Osteoblast (primary cell): ENCODE measurements around the gene RBM20. TPM values are rescaled to one million over a fixed set of nuclear protein-coding genes. Genes with fewer than 3 reads are reported as not detected.

Experiments used
- DNase-seq: peaks from one replicate; pipeline ENCODE4 v3.0.0; 2011; ENCODE audit warnings: low spot score, mixed read lengths; ENCODE audit not compliant: insufficient read length; ENCODE audit errors: missing footprints
- H2AFZ ChIP-seq: 2 replicates; pipeline ENCODE4 v1.6.0; 2011; ENCODE audit warnings: mild to moderate bottlenecking, low read length
- H3K27ac ChIP-seq: 2 replicates; pipeline ENCODE4 v1.5.1; 2011; ENCODE audit warnings: mild to moderate bottlenecking, low read depth, low read length, moderate library complexity
- H3K27me3 ChIP-seq: 2 replicates; pipeline ENCODE4 v1.6.0; 2012; ENCODE audit warnings: mild to moderate bottlenecking, control low read depth, inconsistent platforms, low read length, moderate library complexity; ENCODE audit not compliant: insufficient read depth
- H3K36me3 ChIP-seq: 2 replicates; pipeline ENCODE4 v1.5.1; 2011; ENCODE audit warnings: mild to moderate bottlenecking, low read length, control low read depth, moderate library complexity; ENCODE audit not compliant: insufficient read depth
- H3K4me1 ChIP-seq: 2 replicates; pipeline ENCODE4 v1.5.1; 2011; ENCODE audit warnings: mild to moderate bottlenecking, low read length, control low read depth, moderate library complexity; ENCODE audit not compliant: insufficient read depth
- H3K4me2 ChIP-seq: 2 replicates; pipeline ENCODE4 v1.6.0; 2011; ENCODE audit warnings: mild to moderate bottlenecking, low read length; ENCODE audit not compliant: insufficient read depth
- H3K4me3 ChIP-seq: fragments of 200-600 bp; sonication (generic); 3 replicates; pipeline ENCODE4 v1.5.1; 2012; ENCODE audit warnings: mild to moderate bottlenecking, low read length, inconsistent platforms; ENCODE audit not compliant: insufficient read depth
- H3K79me2 ChIP-seq: 2 replicates; pipeline ENCODE4 v1.6.0; 2012; ENCODE audit warnings: mild to moderate bottlenecking, low read length, control low read depth, inconsistent platforms; ENCODE audit not compliant: insufficient read depth
- H3K9me3 ChIP-seq: 2 replicates; pipeline ENCODE4 v1.5.1; 2011; ENCODE audit warnings: low read depth, low read length, control low read depth
- H4K20me1 ChIP-seq: 2 replicates; pipeline ENCODE4 v1.6.0; 2012; ENCODE audit warnings: mild to moderate bottlenecking, low read length, control low read depth; ENCODE audit not compliant: insufficient read depth
- CTCF ChIP-seq: IDR thresholded peaks from 2 replicates; pipeline ENCODE4 v1.5.1; 2011; ENCODE audit warnings: mild to moderate bottlenecking, low read depth, low read length, moderate library complexity; ENCODE audit errors: extremely low read depth
- total RNA-seq: library from RNA; depleted of rRNA; stranded (reverse); fragments of >200 nt; gene quantifications from 2 replicates; pipeline ENCODE4 v1.2.3, GENCODE V29; 2012

The RBM20 gene
- total RNA-seq, 1 donor = not detected

- Histone ChIP-seq H3K27ac (no peak overlapping the region), H3K36me3 (no peaks in the 10 kb centered on the region), H3K4me2 (no peak overlapping the region), H2AFZ (no peak overlapping the region), H4K20me1 (no peaks in the 10 kb centered on the region), H3K27me3 (peaks cover 20% of the 10 kb centered on the region), H3K9me3 (peaks cover 2% of the 10 kb centered on the region), H3K4me3 (no peak overlapping the region), H3K4me1 (peaks cover 8% of the 10 kb centered on the region), H3K79me2 (no peaks in the 10 kb centered on the region)
- TF ChIP-seq CTCF = no peak
- no peak for DNase-seq
Observed at GRCh38 chr10:110721406-110722038, 77.4 kb downstream of the RBM20 start.

- H3K4me1 ChIP-seq = peaks cover 8% of the 10 kb centered on the region
- TF ChIP-seq CTCF = no peak
- H4K20me1 ChIP-seq = no peaks in the 10 kb centered on the region
- H3K27me3 ChIP-seq = peaks cover 20% of the 10 kb centered on the region
- no peaks in the 10 kb centered on the region for H3K36me3 ChIP-seq
- no peak overlapping the region for H3K4me2 ChIP-seq
- no peak overlapping the region for H3K27ac ChIP-seq
- H2AFZ ChIP-seq = no peak overlapping the region
- peaks cover 2% of the 10 kb centered on the region for H3K9me3 ChIP-seq
- no peak for DNase-seq
- no peaks in the 10 kb centered on the region for H3K79me2 ChIP-seq
- no peak overlapping the region for H3K4me3 ChIP-seq
Observed at GRCh38 chr10:110723224-110723891, 79.2 kb downstream of the RBM20 start.

GRCh38 chr10:110724116-110724921 lies 80.2 kb downstream of the RBM20 start:
- no peak for TF ChIP-seq CTCF
- peaks cover 2% of the 10 kb centered on the region for H3K9me3 ChIP-seq
- no peak overlapping the region for H3K4me2 ChIP-seq
- DNase-seq = no peak
- no peaks in the 10 kb centered on the region for H4K20me1 ChIP-seq
- H3K4me3 ChIP-seq = no peak overlapping the region
- no peak overlapping the region for H3K27ac ChIP-seq
- peaks cover 24% of the 10 kb centered on the region for H3K27me3 ChIP-seq
- no peaks in the 10 kb centered on the region for H3K79me2 ChIP-seq
- peaks cover 8% of the 10 kb centered on the region for H3K4me1 ChIP-seq
- H2AFZ ChIP-seq = no peak overlapping the region
- no peaks in the 10 kb centered on the region for H3K36me3 ChIP-seq

GRCh38 chr10:110724937-110725336 lies 80.8 kb downstream of the RBM20 start:
- H3K27me3 ChIP-seq = peaks cover 24% of the 10 kb centered on the region
- H3K27ac ChIP-seq = no peak overlapping the region
- H3K4me1 ChIP-seq = peaks cover 8% of the 10 kb centered on the region
- H2AFZ ChIP-seq = no peak overlapping the region
- H3K79me2 ChIP-seq = no peaks in the 10 kb centered on the region
- no peak for TF ChIP-seq CTCF
- no peaks in the 10 kb centered on the region for H3K36me3 ChIP-seq
- H3K4me3 ChIP-seq = no peak overlapping the region
- no peak overlapping the region for H3K4me2 ChIP-seq
- peaks cover 2% of the 10 kb centered on the region for H3K9me3 ChIP-seq
- no peaks in the 10 kb centered on the region for H4K20me1 ChIP-seq
- DNase-seq = no peak
